Activated T-cell treated with anti-CD3 and anti-CD28 coated beads, Interleukin-2, amount 50 U/mL, for 24 hours (primary cell): ENCODE data around the gene WDR19.

Experiments used
- DNase-seq: peaks from one replicate; pipeline ENCODE4 v3.0.0-alpha.2; 2020
- H3K27ac Mint-ChIP-seq: 2 replicates; pipeline ENCODE4 v1.8.0; 2020; ENCODE audit warnings: mild to moderate bottlenecking, mixed read lengths
- H3K27me3 Mint-ChIP-seq: 2 replicates; pipeline ENCODE4 v1.8.0; 2020; ENCODE audit warnings: mixed read lengths
- H3K36me3 Mint-ChIP-seq: 2 replicates; pipeline ENCODE4 v1.8.0; 2020; ENCODE audit warnings: low read depth, mixed read lengths
- H3K4me1 Mint-ChIP-seq: 2 replicates; pipeline ENCODE4 v1.8.0; 2020; ENCODE audit warnings: low read depth, mixed read lengths
- H3K4me3 Mint-ChIP-seq: 2 replicates; pipeline ENCODE4 v1.8.0; 2020; ENCODE audit warnings: mild to moderate bottlenecking, moderate library complexity, mixed read lengths
- H3K9me3 Mint-ChIP-seq: 2 replicates; pipeline ENCODE4 v1.8.0; 2020; ENCODE audit warnings: mixed read lengths

Gene WDR19

GRCh38 chr4:39295784-39296183, 113.5 kb downstream of the WDR19 start:
- Mint-ChIP-seq H3K27me3 (no peaks in the 10 kb centered on the region), H3K4me1 (no peaks in the 10 kb centered on the region), H3K27ac (no peak overlapping the region), H3K4me3 (no peak overlapping the region), H3K9me3 (peaks cover 2% of the 10 kb centered on the region), H3K36me3 (peaks cover 85% of the 10 kb centered on the region)
- DNase-seq: no peak

- H3K27me3 Mint-ChIP-seq: no peaks in the 10 kb centered on the region
- H3K4me1 Mint-ChIP-seq: no peaks in the 10 kb centered on the region
- H3K9me3 Mint-ChIP-seq: no peaks in the 10 kb centered on the region
- H3K4me3 Mint-ChIP-seq: no peak overlapping the region
- H3K27ac Mint-ChIP-seq: no peak overlapping the region
- H3K36me3 Mint-ChIP-seq: peaks cover 92% of the 10 kb centered on the region
- DNase-seq: no peak
These were observed 120.6 kb downstream of the WDR19 start for GRCh38 chr4:39302901-39303300.

- no peaks in the 10 kb centered on the region for H3K4me1 Mint-ChIP-seq
- H3K9me3 Mint-ChIP-seq: no peaks in the 10 kb centered on the region
- H3K36me3 Mint-ChIP-seq: peaks cover 92% of the 10 kb centered on the region
- H3K27ac Mint-ChIP-seq: no peak overlapping the region
- no peak overlapping the region for H3K4me3 Mint-ChIP-seq
- no peaks in the 10 kb centered on the region for H3K27me3 Mint-ChIP-seq
- DNase-seq: no peak
These were observed 121.5 kb downstream of the WDR19 start for GRCh38 chr4:39303871-39304270.

GRCh38 chr4:39304651-39305050, 122.3 kb downstream of the WDR19 start:
- H3K36me3 Mint-ChIP-seq: peaks cover 92% of the 10 kb centered on the region

GRCh38 chr4:39305912-39306677, 123.8 kb downstream of the WDR19 start:
- DNase-seq: no peak
- H3K36me3 Mint-ChIP-seq: peaks cover 91% of the 10 kb centered on the region
- H3K9me3 Mint-ChIP-seq: no peaks in the 10 kb centered on the region
- no peaks in the 10 kb centered on the region for H3K27me3 Mint-ChIP-seq
- no peaks in the 10 kb centered on the region for H3K4me1 Mint-ChIP-seq
- H3K27ac Mint-ChIP-seq: peak overlapping the region; percentile 53
- no peak overlapping the region for H3K4me3 Mint-ChIP-seq

More at GRCh38 chr4:39304651-39305050, 122.3 kb downstream of the WDR19 start:
- no peak for DNase-seq
- Mint-ChIP-seq H3K4me3 (no peak overlapping the region), H3K27me3 (no peaks in the 10 kb centered on the region), H3K9me3 (no peaks in the 10 kb centered on the region), H3K4me1 (no peaks in the 10 kb centered on the region), H3K27ac (peak overlapping the region; percentile 27)

GRCh38 chr4:39308611-39309010, 126.3 kb downstream of the WDR19 start:
- H3K4me3 Mint-ChIP-seq: no peak overlapping the region
- peak overlapping the region; percentile 75 for H3K27ac Mint-ChIP-seq
- peaks cover 91% of the 10 kb centered on the region for H3K36me3 Mint-ChIP-seq
- no peak for DNase-seq
- H3K4me1 Mint-ChIP-seq: no peaks in the 10 kb centered on the region
- H3K9me3 Mint-ChIP-seq: no peaks in the 10 kb centered on the region
- H3K27me3 Mint-ChIP-seq: no peaks in the 10 kb centered on the region

GRCh38 chr4:39312816-39313215, 130.5 kb downstream of the WDR19 start:
- Mint-ChIP-seq H3K4me1 (no peaks in the 10 kb centered on the region), H3K27ac (no peak overlapping the region), H3K4me3 (no peak overlapping the region), H3K9me3 (no peaks in the 10 kb centered on the region), H3K27me3 (no peaks in the 10 kb centered on the region), H3K36me3 (peaks cover 72% of the 10 kb centered on the region)
- no peak for DNase-seq

- Mint-ChIP-seq H3K27me3 (no peaks in the 10 kb centered on the region), H3K27ac (peak overlapping the region; percentile 75)
These were observed 137.3 kb downstream of the WDR19 start for GRCh38 chr4:39319676-39320075.

GRCh38 chr4:39320381-39321115, 138.2 kb downstream of the WDR19 start:
- H3K36me3 Mint-ChIP-seq: peaks cover 86% of the 10 kb centered on the region
- no peak for DNase-seq
- H3K27ac Mint-ChIP-seq: no peak overlapping the region
- H3K9me3 Mint-ChIP-seq: no peaks in the 10 kb centered on the region
- H3K4me1 Mint-ChIP-seq: peaks cover 6% of the 10 kb centered on the region
- no peak overlapping the region for H3K4me3 Mint-ChIP-seq
- no peaks in the 10 kb centered on the region for H3K27me3 Mint-ChIP-seq

More at GRCh38 chr4:39319676-39320075, 137.3 kb downstream of the WDR19 start:
- Mint-ChIP-seq H3K9me3 (no peaks in the 10 kb centered on the region), H3K4me1 (peaks cover 6% of the 10 kb centered on the region), H3K36me3 (peaks cover 77% of the 10 kb centered on the region), H3K4me3 (no peak overlapping the region)
- no peak for DNase-seq

GRCh38 chr4:39323821-39324220, 141.5 kb downstream of the WDR19 start:
- peaks cover 93% of the 10 kb centered on the region for H3K36me3 Mint-ChIP-seq
- H3K27ac Mint-ChIP-seq: no peak overlapping the region
- DNase-seq: no peak
- H3K4me3 Mint-ChIP-seq: no peak overlapping the region
- peaks cover 8% of the 10 kb centered on the region for H3K4me1 Mint-ChIP-seq
- no peaks in the 10 kb centered on the region for H3K9me3 Mint-ChIP-seq
- H3K27me3 Mint-ChIP-seq: no peaks in the 10 kb centered on the region

GRCh38 chr4:39324446-39324845, 142.1 kb downstream of the WDR19 start:
- Mint-ChIP-seq H3K27ac (no peak overlapping the region), H3K4me3 (no peak overlapping the region), H3K27me3 (no peaks in the 10 kb centered on the region), H3K9me3 (no peaks in the 10 kb centered on the region), H3K36me3 (peaks cover 89% of the 10 kb centered on the region), H3K4me1 (peaks cover 8% of the 10 kb centered on the region)
- DNase-seq: no peak

GRCh38 chr4:39324897-39325613, 142.7 kb downstream of the WDR19 start:
- DNase-seq: no peak
- Mint-ChIP-seq H3K4me3 (no peak overlapping the region), H3K27me3 (no peaks in the 10 kb centered on the region), H3K4me1 (peaks cover 5% of the 10 kb centered on the region), H3K36me3 (peaks cover 83% of the 10 kb centered on the region), H3K27ac (no peak overlapping the region), H3K9me3 (no peaks in the 10 kb centered on the region)

GRCh38 chr4:39326468-39326977, 144.2 kb downstream of the WDR19 start:
- Mint-ChIP-seq H3K36me3 (peaks cover 70% of the 10 kb centered on the region), H3K9me3 (no peaks in the 10 kb centered on the region), H3K4me3 (no peak overlapping the region), H3K27ac (no peak overlapping the region), H3K4me1 (peaks cover 11% of the 10 kb centered on the region), H3K27me3 (no peaks in the 10 kb centered on the region)
- no peak for DNase-seq

- peaks cover 30% of the 10 kb centered on the region for H3K4me1 Mint-ChIP-seq
- DNase-seq: no peak
- H3K36me3 Mint-ChIP-seq: peaks cover 51% of the 10 kb centered on the region
- H3K27ac Mint-ChIP-seq: no peak overlapping the region
- no peaks in the 10 kb centered on the region for H3K27me3 Mint-ChIP-seq
- no peak overlapping the region for H3K4me3 Mint-ChIP-seq
- H3K9me3 Mint-ChIP-seq: no peaks in the 10 kb centered on the region
These were observed 148.0 kb downstream of the WDR19 start for GRCh38 chr4:39330353-39330752.
